Mucosa of descending colon (tissue), 3 donors: Measurements from ENCODE around the gene SAP30BP. TPM values are rescaled to one million over a fixed set of nuclear protein-coding genes. Genes with fewer than 3 reads are reported as not detected.
A peak's percentile ranks its signal among the peaks of the same experiment; 100 is the strongest.
"Not testable (repeated sequence)": the region's sequence is repeated elsewhere in the genome, so short reads cannot be mapped to it uniquely, and the experiment has no call there.

Source experiments
- ATAC-seq: fragments of 200-7000 bp; cut with Tn5 transposase; one replicate; pipeline ENCODE4 v1.9.1; 2020; ENCODE audit warnings: mild to moderate bottlenecking, moderate library complexity
- DNase-seq, 3 donors: peaks; one replicate each; pipeline ENCODE4 v3.0.0-alpha.2; 2020
- H3K36me3 ChIP-seq: fragments of 200-600 bp; one replicate; pipeline ENCODE4 v1.8.0; 2021; ENCODE audit warnings: low read depth, mild to moderate bottlenecking
- H3K4me1 ChIP-seq: fragments of 200-600 bp; one replicate; pipeline ENCODE4 v1.8.0; 2021; ENCODE audit warnings: low read depth, mild to moderate bottlenecking
- H3K4me3 ChIP-seq: fragments of 200-600 bp; one replicate; pipeline ENCODE4 v1.8.0; 2021; ENCODE audit warnings: mild to moderate bottlenecking
- H3K9me3 ChIP-seq: fragments of 200-600 bp; one replicate; pipeline ENCODE4 v1.8.0; 2021; ENCODE audit warnings: mild to moderate bottlenecking
- intact Hi-C, 2 donors: fragments of 100-400 bp; cut with DNase I in 1 of 2; cut with micrococcal nuclease in 1 of 2; formaldehyde crosslinking; loops; one replicate each; pipeline versions ENCODE4 v1.11.0 to v1.11.1; 2022; cut with DNase I, micrococcal nuclease
- total RNA-seq, 3 donors: library from RNA; stranded (reverse); fragmentation: NEBNext Ultra II Directional in 2 of 3; extraction: Animal tissue kit (Norgen Biotek cat#: 25700) in 2 of 3; gene quantifications; one replicate each; pipeline versions ENCODE4 v1.2.1 to v1.2.4, GENCODE V29; 2021 to 2023
- TF ChIP-seq, protein P1 (sequence below): fragments of 200-600 bp; IDR thresholded peaks from one replicate; pipeline ENCODE4 v1.8.0; 2022; ENCODE audit warnings: antibody characterized with exemption, mild to moderate bottlenecking
- donor health status: DM: no; HTN: no; CAD: no; lungs with moderate emphysema.
- donor health status: DM: no; HTN: no; CAD: no.
- donor health status: DM: no; HTN: yes; CAD: no.

SAP30BP gene
- total RNA-seq, 3 donors from 2014 or later, result 76.5 to 83.8 (median 76.9) TPM

- H3K4me3 ChIP-seq, result no peak overlapping the region
- H3K36me3 ChIP-seq, result no peaks in the 10 kb centered on the region
- DNase-seq (peak in 2 of 3 donors; percentile 38 to 52), ATAC-seq (no peak)
- intact Hi-C loops, result loop anchor here in 1 of 2 donors (5.0 kb wide), 1 partner anchor 117 kb away; no protein-coding TSS in a partner anchor
- peaks cover 37% of the 10 kb centered on the region for H3K4me1 ChIP-seq
- no peaks in the 10 kb centered on the region for H3K9me3 ChIP-seq
- TF ChIP-seq, protein P1, sequence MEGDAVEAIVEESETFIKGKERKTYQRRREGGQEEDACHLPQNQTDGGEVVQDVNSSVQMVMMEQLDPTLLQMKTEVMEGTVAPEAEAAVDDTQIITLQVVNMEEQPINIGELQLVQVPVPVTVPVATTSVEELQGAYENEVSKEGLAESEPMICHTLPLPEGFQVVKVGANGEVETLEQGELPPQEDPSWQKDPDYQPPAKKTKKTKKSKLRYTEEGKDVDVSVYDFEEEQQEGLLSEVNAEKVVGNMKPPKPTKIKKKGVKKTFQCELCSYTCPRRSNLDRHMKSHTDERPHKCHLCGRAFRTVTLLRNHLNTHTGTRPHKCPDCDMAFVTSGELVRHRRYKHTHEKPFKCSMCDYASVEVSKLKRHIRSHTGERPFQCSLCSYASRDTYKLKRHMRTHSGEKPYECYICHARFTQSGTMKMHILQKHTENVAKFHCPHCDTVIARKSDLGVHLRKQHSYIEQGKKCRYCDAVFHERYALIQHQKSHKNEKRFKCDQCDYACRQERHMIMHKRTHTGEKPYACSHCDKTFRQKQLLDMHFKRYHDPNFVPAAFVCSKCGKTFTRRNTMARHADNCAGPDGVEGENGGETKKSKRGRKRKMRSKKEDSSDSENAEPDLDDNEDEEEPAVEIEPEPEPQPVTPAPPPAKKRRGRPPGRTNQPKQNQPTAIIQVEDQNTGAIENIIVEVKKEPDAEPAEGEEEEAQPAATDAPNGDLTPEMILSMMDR, result no peak
Measured at GRCh38 chr17:75634754-75635609, 32.2 kb upstream of the SAP30BP start.

- Histone ChIP-seq H3K4me1 (peaks cover 37% of the 10 kb centered on the region), H3K4me3 (no peak overlapping the region)
- peak; percentile 74 to 77 (median 75) for DNase-seq
Measured at GRCh38 chr17:75635610-75636202, 31.4 kb upstream of the SAP30BP start.

DNA sequence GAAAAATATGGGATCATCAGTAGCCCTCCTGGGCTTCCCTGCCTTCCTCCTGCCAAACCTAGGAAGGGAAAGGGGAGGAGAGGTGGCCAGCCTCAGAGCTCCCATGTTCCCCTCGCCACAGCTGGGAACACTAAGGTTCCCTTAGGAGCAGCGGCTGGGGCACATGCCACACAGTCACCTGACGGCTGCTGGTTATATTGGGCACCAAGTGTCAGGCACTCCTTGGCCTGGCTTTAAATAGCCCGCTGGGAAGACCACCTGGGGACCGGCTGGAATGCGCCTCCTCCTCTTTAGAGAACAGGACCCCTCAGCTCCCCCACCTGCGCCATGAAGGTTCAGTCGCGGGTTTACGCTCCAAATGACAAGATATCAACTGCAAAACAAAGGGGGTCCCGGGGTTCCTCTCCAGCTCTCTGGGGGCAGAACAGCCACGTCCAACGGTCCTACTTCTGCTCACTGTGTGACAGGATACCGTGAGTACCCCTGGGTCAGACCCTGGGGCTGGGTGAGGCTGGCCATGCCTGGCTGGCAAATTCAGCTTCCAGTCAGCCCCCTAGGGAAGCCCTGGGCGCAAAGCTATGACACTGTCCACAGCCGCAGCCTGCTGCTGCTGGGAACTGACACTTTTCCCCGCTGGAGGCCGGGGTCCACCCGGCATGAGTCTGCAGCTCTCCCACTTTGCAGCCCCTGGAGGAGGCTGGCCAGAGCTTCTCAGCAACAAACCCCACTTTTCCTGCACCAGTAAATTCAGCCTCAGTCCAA lies 30.6 kb upstream of the SAP30BP start:
- intact Hi-C loops, result no loop called here
- peak; percentile 9 to 48 (median 28) for DNase-seq
- Histone ChIP-seq H3K4me1 (peaks cover 37% of the 10 kb centered on the region), H3K4me3 (no peak overlapping the region), H3K36me3 (no peaks in the 10 kb centered on the region), H3K9me3 (no peaks in the 10 kb centered on the region)
- no peak for ATAC-seq
- TF ChIP-seq, protein P1, result no peak

More at GRCh38 chr17:75635610-75636202, 31.4 kb upstream of the SAP30BP start:
- Histone ChIP-seq H3K9me3 (no peaks in the 10 kb centered on the region), H3K36me3 (no peaks in the 10 kb centered on the region)
- TF ChIP-seq, protein P1, result no peak
- ATAC-seq, result peak; percentile 54
- intact Hi-C loops, result no loop called here

- intact Hi-C loops, result no loop called here
- DNase-seq (peak; percentile 69 to 73 (median 69)), ATAC-seq (no peak)
- TF ChIP-seq, protein P1, result no peak
- Histone ChIP-seq H3K9me3 (no peaks in the 10 kb centered on the region), H3K4me1 (peaks cover 37% of the 10 kb centered on the region), H3K36me3 (no peaks in the 10 kb centered on the region), H3K4me3 (no peak overlapping the region)
Measured at GRCh38 chr17:75637143-75637538, 30.0 kb upstream of the SAP30BP start.

DNA sequence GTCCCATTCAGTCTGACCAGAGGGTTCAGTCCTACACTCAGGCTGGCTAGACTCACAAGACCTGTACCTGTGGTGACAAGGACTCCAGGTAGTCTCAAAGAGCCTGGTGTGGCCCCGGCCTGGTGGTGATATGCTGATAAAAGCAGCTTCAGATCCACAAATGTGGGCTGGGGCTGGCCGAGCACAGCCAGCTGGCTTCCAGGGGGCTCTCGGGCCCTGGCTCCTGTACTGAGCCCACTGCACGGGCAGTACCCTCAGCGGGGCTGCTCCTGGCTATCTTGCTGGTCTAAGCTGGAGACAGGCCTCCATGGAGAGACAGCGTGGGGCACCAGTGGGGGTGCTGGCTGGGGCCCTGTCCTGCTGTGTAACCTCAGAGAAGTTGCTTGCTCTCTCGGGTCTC lies 29.6 kb upstream of the SAP30BP start:
- TF ChIP-seq, protein P1, result no peak
- intact Hi-C loops, result no loop called here
- peaks cover 38% of the 10 kb centered on the region for H3K4me1 ChIP-seq
- peak in 1 of 3 donors; percentile 46 for DNase-seq
- no peak for ATAC-seq
- H3K4me3 ChIP-seq, result no peak overlapping the region
- no peaks in the 10 kb centered on the region for H3K9me3 ChIP-seq
- H3K36me3 ChIP-seq, result no peaks in the 10 kb centered on the region

DNA sequence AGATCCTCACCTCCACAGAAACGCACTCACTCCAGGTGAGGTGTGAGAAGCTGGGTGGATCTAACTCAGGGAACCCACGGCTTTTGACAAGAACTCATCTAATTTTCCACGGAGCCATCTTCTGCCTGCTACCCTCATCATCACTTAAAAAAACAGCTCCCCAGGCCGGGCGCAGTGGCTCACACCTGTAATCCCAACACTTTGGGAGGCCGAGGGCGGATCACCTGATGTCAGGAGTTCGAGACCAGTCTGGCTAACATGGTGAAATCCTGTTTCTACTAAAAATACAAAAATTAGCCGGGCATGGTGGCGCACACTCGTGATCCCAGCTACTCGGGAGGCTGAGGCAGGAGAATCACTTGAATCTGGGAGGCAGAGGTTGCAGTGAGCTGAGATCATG lies 29.1 kb upstream of the SAP30BP start:
- not testable (repeated sequence) for H3K36me3 ChIP-seq, ATAC-seq
- H3K4me1 ChIP-seq, result peaks cover 38% of the 10 kb centered on the region

More for the DNA sequence above, 29.1 kb upstream of the SAP30BP start:
- intact Hi-C loops, H3K4me3 ChIP-seq, DNase-seq, H3K9me3 ChIP-seq: not testable (repeated sequence)
